ENCODE data around the gene PRKCZ. TPM values are rescaled to one million over a fixed set of nuclear protein-coding genes. Genes with fewer than 3 reads are reported as not detected.
"Not testable (repeated sequence)": the region's sequence is repeated elsewhere in the genome, so short reads cannot be mapped to it uniquely, and the experiment has no call there.

The PRKCZ gene
- total RNA-seq, 3 donors from 2014 or later: 0.64 to 17.9 (median 12.5) TPM

DNA sequence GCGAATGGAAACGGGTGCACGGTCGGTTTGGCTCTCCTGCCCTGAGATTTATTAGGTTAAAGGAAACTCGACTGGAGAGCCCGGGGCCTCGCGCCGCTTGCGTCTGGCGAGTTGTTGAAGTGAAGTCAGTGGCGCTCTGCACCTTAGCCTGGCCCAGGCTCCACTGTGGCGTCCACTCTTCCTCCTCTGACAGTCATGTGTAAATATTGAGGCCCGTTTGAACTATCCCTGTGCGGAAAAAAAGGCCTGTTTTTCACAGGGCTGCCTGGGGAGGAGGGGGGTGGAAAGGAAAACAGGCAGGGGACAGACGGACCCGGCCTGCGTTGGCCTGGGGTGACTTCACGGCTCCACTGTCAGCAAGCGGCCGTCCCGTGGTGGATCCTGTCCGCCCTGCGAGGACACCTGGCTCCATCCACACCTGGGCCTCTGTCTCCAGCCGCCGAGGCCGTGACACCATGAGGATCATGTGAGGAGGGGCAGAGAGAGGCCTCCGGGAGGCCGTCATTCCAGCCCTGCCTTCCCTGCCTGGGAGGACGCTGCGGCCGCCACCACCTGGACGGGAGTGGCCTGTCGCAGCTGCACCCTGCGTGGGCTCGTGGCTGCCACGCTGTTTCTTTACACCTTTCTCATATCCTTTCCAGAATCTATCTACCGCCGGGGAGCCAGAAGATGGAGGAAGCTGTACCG, 84.6 kb downstream of the PRKCZ start:
- Histone ChIP-seq H3K9me3 (no peaks in the 10 kb centered on the region), H3K4me1 (peaks cover 0 to 5% of the 10 kb centered on the region in 2 donors), H3K4me3 (no peak overlapping the region), H3K36me3 (no peaks in the 10 kb centered on the region), H3K27ac (peak overlapping the region; percentile 85 to 90), H3K27me3 (no peaks in the 10 kb centered on the region)
- DNase-seq (ENCODE audit: low spot score in 2 of 2): peak in 1 of 2 donors; percentile 34
- TF ChIP-seq POLR2AphosphoS5 (IDR thresholded peaks at IDR 0.05): no peak
- no peak for TF ChIP-seq POLR2A (IDR thresholded peaks at IDR 0.05)
- TF ChIP-seq, protein P1, sequence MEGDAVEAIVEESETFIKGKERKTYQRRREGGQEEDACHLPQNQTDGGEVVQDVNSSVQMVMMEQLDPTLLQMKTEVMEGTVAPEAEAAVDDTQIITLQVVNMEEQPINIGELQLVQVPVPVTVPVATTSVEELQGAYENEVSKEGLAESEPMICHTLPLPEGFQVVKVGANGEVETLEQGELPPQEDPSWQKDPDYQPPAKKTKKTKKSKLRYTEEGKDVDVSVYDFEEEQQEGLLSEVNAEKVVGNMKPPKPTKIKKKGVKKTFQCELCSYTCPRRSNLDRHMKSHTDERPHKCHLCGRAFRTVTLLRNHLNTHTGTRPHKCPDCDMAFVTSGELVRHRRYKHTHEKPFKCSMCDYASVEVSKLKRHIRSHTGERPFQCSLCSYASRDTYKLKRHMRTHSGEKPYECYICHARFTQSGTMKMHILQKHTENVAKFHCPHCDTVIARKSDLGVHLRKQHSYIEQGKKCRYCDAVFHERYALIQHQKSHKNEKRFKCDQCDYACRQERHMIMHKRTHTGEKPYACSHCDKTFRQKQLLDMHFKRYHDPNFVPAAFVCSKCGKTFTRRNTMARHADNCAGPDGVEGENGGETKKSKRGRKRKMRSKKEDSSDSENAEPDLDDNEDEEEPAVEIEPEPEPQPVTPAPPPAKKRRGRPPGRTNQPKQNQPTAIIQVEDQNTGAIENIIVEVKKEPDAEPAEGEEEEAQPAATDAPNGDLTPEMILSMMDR (IDR thresholded peaks at IDR 0.05): no peak
- intact Hi-C loops (cut with DNase I; ENCODE audit: low total_unique reads): no loop called here

DNA sequence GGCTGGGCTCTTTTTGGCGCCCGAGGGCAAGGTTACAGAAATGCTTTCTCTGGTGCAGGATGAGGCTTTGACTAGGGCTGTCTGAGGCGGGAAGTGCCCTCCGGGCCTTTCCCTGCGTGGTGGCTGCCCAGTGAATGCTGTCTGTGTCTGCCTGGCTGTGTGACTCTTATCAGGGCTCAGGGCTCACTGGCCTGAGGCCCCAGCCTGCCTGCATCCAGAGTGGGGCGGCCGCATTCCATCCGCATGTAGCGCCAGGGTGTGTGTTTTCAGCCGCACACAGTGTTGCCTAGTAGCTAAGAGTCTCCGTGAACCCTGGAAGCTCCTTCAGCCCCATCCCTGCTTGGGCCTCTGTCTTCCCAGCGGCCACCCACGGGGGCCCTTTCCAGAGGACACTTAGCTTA, 85.2 kb downstream of the PRKCZ start:
- Histone ChIP-seq H3K4me1 (peaks cover 0 to 5% of the 10 kb centered on the region in 2 donors), H3K4me3 (no peak overlapping the region), H3K27me3 (no peaks in the 10 kb centered on the region), H3K9me3 (no peaks in the 10 kb centered on the region), H3K27ac (peak overlapping the region; percentile 85 to 90), H3K36me3 (no peaks in the 10 kb centered on the region)
- peak; percentile 77 to 87 for DNase-seq (ENCODE audit: low spot score in 2 of 2)
- TF ChIP-seq POLR2AphosphoS5 (IDR thresholded peaks at IDR 0.05) (peak in 1 of 3 donors; percentile 48), POLR2A (IDR thresholded peaks at IDR 0.05) (no peak)
- TF ChIP-seq, protein P1 (IDR thresholded peaks at IDR 0.05): no peak
- intact Hi-C loops (cut with DNase I; ENCODE audit: low total_unique reads): no loop called here

DNA sequence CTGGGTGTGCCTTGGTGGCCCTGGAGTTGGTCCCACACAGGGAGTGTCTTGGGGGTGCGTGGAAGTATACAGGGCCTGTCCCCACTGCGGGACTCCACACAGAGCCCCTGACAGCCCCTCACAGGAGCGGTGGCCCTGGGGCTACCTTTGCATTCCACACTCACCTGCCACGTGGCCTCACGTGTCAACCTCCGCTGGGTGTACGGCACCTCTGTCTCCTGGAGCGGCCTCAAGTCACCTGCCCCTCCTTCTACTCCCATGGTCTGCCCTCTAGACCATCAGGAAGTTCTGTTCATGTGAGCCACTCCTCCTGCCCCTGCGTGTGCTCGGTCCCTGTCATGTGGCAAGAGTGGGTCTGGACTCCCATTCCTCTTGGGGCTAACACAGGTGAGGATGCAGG, 85.7 kb downstream of the PRKCZ start:
- no peak for DNase-seq (ENCODE audit: low spot score in 2 of 2)
- no peaks in the 10 kb centered on the region for H3K36me3 ChIP-seq
- no peaks in the 10 kb centered on the region for H3K27me3 ChIP-seq
- peaks cover 0 to 5% of the 10 kb centered on the region in 2 donors for H3K4me1 ChIP-seq
- TF ChIP-seq POLR2AphosphoS5 (IDR thresholded peaks at IDR 0.05) (no peak), POLR2A (IDR thresholded peaks at IDR 0.05) (no peak)
- TF ChIP-seq, protein P1 (IDR thresholded peaks at IDR 0.05): no peak
- no peaks in the 10 kb centered on the region for H3K9me3 ChIP-seq
- no peak overlapping the region for H3K4me3 ChIP-seq
- H3K27ac ChIP-seq: peak overlapping the region; percentile 85 to 90
- intact Hi-C loops (cut with DNase I; ENCODE audit: low total_unique reads): no loop called here

DNA sequence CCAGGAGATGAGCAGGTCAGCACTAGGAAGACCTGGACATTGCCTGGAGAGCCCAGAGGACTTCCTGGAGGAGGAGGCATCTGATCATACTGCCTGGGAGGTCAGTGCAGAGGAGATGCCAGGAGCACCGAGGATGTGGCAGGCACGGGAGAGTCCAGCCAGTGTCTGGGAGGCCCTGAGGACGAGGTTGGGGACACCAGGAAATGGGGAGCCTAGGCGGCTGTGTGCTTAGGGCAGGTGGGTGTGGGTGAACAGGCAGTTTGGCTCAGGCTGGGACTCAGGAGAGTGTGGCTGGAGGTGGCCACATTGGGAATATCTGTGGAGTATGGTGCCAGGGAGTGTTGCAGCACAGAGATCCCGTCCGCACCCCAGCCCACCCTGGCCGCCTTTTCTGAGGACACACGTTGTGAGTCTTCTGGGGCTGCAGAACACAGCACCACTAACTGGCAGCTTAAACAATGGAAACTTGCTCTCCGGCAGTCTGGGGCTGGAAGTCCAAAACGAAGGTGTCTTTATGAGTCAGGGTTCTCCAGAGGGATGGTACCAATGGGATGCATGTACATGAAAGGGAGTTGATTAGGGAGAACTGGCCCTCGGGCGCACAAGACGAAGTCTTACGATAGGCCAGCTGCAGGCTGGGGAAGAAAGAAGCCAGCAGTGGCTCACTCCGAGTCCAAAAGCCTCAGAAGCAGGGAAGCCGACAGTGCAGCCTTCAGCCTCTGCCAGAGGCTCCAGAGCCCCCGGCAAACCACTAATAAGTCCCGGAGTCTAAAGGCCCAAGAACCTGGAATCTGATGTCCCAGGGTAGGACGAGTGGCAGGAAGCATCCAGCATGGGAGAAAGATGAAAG, 86.4 kb downstream of the PRKCZ start:
- intact Hi-C loops (cut with DNase I; ENCODE audit: low total_unique reads): no loop called here
- Histone ChIP-seq H3K27me3 (no peaks in the 10 kb centered on the region), H3K9me3 (no peaks in the 10 kb centered on the region), H3K27ac (peak overlapping the region in 1 of 2 donors; percentile 90), H3K4me1 (peaks cover 0 to 5% of the 10 kb centered on the region in 2 donors), H3K36me3 (no peaks in the 10 kb centered on the region), H3K4me3 (no peak overlapping the region)
- DNase-seq (ENCODE audit: low spot score in 2 of 2): no peak
- no peak for TF ChIP-seq POLR2A (IDR thresholded peaks at IDR 0.05)

DNA sequence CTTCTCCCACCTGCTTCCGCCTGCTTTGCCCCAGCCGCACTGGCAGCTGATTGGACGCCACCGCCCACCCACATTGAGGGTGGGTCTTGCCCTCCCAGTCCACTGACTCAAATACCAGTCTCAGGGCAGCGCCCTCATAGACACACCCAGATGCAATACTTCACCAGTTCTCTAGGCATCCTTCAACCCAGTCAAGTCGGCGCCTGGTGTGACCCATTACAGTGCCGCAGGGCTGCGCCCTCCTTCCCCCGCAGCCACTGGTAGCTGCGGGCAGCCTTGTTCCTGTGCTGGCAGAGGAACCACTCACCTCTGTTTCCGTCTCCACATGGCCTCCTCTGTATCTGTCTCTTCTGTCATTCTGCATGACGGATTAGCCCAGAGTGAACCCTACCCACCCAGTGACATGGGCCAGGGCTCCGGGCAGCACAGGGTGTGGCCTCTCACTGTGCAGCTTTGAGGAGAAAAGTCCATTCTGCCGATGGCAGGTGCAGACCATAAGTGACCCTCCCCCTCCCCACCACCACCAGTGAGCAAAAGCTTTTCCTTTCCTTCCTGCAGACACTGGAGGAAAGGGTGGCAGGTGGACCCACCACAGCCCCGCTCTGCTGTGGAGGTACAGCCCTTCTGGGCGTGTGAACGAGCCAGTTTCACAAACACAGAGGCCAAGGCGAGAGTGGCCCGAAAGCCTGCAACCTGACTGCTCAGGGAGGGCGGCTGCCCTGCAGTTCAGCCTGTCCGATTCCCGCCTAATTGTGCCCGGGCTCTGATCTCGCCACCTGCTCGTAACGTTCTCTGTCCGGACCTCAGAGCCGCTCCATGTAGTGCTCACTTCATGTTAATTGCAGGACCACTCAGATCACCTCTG, 87.3 kb downstream of the PRKCZ start:
- no peaks in the 10 kb centered on the region for H3K36me3 ChIP-seq
- DNase-seq (ENCODE audit: low spot score in 2 of 2): no peak
- H3K4me1 ChIP-seq: peaks cover 0 to 5% of the 10 kb centered on the region in 2 donors
- intact Hi-C loops (cut with DNase I; ENCODE audit: low total_unique reads): no loop called here
- TF ChIP-seq, protein P1 (IDR thresholded peaks at IDR 0.05): no peak
- TF ChIP-seq POLR2AphosphoS5 (IDR thresholded peaks at IDR 0.05) (no peak), POLR2A (IDR thresholded peaks at IDR 0.05) (no peak)
- no peaks in the 10 kb centered on the region for H3K27me3 ChIP-seq
- H3K4me3 ChIP-seq: no peak overlapping the region
- no peak overlapping the region for H3K27ac ChIP-seq
- H3K9me3 ChIP-seq: no peaks in the 10 kb centered on the region

DNA sequence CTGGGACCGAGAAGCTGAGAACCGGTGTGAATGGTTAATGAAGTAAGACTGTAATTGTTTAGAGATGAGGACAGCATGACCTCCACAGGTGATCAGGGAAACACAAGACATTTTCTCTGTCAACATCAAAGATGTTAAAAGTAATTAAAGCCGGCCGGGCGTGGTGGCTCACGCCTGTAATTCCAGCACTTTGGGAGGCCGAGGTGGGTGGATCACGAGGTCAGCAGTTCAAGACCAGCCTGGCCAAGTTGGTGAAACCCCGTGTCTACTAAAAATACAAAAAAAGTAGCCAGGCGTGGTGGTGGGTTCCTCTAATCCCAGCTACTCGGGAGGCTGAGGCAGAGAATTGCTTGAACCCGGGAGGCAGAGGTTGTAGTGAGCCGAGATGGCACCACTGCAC, 88.9 kb downstream of the PRKCZ start:
- H3K4me3 ChIP-seq; DNase-seq (ENCODE audit: low spot score in 2 of 2): not testable (repeated sequence)

More for the DNA sequence above, 88.9 kb downstream of the PRKCZ start:
- H3K9me3 ChIP-seq; intact Hi-C loops (cut with DNase I; ENCODE audit: low total_unique reads); H3K27ac ChIP-seq; H3K27me3 ChIP-seq; H3K4me1 ChIP-seq; H3K36me3 ChIP-seq: not testable (repeated sequence)
